ENCODE results near the gene HSPA4.
"Not testable (repeated sequence)": the region's sequence is repeated elsewhere in the genome, so short reads cannot be mapped to it uniquely, and the experiment has no call there.

The HSPA4 gene

DNA sequence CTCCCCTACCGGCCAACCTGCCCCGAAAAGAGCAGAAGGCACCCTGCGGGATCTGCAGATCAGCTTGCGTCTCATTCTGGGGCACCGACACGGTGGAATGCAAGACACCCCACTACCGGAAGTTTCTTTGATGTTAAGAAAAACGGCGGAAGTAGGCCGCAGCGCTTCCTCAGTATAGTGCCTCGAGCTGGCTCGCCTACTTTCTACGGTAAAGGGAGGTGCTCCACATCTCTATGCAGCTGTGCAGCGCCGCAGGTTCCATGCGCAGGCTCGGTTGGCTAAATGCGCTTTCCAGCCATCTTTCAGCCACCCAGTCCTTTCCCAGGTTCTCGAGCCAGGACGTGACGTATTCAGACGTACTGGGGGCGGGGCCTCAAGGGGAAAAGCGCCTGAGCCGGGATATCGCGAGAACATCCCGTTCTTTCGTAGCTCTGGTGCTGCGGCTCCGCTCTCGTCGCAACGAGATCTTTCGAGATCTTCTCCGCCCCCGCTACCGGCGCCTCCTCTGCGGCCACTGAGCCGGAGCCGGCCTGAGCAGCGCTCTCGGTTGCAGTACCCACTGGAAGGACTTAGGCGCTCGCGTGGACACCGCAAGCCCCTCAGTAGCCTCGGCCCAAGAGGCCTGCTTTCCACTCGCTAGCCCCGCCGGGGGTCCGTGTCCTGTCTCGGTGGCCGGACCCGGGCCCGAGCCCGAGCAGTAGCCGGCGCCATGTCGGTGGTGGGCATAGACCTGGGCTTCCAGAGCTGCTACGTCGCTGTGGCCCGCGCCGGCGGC lies at the start of gene HSPA4:
Gene HSPA4 (plus strand): TSS at position 472 of the 775 bp plus-strand sequence. CDS start 238 bp downstream, at position 710.
- no peak for TF ChIP-seq ZFX (IDR thresholded peaks at IDR 0.05; ENCODE audit: borderline replicate concordance)
- TF ChIP-seq, protein P1, sequence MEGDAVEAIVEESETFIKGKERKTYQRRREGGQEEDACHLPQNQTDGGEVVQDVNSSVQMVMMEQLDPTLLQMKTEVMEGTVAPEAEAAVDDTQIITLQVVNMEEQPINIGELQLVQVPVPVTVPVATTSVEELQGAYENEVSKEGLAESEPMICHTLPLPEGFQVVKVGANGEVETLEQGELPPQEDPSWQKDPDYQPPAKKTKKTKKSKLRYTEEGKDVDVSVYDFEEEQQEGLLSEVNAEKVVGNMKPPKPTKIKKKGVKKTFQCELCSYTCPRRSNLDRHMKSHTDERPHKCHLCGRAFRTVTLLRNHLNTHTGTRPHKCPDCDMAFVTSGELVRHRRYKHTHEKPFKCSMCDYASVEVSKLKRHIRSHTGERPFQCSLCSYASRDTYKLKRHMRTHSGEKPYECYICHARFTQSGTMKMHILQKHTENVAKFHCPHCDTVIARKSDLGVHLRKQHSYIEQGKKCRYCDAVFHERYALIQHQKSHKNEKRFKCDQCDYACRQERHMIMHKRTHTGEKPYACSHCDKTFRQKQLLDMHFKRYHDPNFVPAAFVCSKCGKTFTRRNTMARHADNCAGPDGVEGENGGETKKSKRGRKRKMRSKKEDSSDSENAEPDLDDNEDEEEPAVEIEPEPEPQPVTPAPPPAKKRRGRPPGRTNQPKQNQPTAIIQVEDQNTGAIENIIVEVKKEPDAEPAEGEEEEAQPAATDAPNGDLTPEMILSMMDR (IDR thresholded peaks at IDR 0.05): no peak

DNA sequence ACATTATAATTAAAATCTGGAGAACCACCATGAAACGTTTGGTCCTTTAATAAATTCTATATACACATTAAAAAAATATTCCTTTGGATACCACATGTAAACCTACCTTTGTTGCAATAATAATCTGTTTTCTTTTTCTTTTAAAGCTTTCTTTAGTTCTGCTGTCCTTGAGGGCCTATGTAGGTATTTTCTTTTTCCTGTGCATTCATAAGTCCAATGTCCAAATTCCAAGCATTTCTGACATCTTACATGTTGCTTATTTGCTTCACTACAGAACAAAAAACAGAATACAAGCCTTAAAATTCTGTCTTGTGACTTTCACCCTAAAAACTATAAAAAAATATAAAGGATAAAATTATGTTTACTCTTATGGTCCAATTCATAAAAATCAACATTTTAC lies 45.2 kb upstream of the HSPA4 start:
- H3K27ac ChIP-seq: no peak overlapping the region
- TF ChIP-seq ZFX (IDR thresholded peaks at IDR 0.05; ENCODE audit: borderline replicate concordance): no peak
- TF ChIP-seq, protein P1 (IDR thresholded peaks at IDR 0.05): no peak

More for the DNA sequence above, at the start of gene HSPA4:
- H3K27ac ChIP-seq: peak within 1 kb of the TSS; percentile 97

DNA sequence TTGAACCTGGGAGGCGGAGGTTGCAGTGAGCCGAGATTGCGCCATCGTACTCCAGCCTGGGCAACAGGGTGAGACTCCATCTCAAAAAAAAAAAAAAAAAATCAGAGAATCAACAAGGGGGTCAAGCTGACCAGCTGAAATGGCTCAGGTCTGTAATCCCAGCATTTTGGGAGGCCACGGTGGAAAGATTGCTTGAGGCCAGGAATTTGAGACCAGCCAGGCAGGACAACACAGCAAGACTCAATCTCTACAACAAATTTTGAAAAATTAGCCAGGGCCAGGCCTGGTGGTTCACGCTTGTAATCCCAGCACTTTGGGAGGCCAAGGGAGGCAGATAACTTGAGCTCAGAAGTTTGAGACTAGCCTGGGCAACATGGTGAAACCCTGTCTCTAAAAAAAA lies 43.4 kb upstream of the HSPA4 start:
- H3K27ac ChIP-seq: not testable (repeated sequence)

DNA sequence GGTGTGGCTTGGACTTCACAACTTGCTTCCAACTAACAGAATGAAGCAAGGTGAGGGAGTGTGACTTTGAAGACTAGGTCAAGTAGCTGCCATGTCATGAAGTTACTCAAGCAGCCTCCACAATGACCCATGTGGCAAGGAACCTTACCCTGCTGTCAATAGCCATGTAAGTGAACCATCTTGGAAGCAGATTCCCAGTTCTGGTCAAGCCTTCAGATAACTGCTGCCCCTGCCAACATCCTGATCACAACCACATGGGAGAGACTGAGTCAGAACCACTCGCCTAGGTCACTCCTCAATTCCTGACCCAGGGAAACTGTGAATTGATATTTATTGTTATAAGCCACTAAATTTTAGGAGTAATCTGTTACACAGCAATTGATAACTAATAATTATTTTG lies 36.3 kb upstream of the HSPA4 start:
- H3K27ac ChIP-seq: no peak overlapping the region
- TF ChIP-seq, protein P1 (IDR thresholded peaks at IDR 0.05): no peak

DNA sequence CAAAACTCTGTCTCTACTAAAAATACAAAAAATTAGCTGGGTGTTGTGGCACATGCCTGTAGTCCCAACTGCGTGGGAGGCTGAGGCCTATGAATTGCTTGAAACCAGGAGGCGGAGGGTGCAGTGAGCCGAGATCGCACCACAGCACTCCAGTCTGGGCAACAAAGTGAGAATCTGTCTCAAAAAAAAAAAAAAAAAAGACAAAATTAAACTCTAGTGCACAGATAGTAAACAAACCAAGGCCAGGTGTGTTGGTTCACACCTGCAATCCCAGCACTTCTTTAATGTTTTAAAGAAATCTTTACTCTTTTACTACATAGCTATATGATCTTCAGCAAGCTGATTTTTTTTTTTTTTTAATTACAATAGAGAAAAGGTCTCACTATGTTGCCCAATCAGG lies 33.8 kb upstream of the HSPA4 start:
- H3K27ac ChIP-seq: no peak overlapping the region
- TF ChIP-seq ZFX (IDR thresholded peaks at IDR 0.05; ENCODE audit: borderline replicate concordance): no peak
- TF ChIP-seq, protein P1 (IDR thresholded peaks at IDR 0.05): no peak

DNA sequence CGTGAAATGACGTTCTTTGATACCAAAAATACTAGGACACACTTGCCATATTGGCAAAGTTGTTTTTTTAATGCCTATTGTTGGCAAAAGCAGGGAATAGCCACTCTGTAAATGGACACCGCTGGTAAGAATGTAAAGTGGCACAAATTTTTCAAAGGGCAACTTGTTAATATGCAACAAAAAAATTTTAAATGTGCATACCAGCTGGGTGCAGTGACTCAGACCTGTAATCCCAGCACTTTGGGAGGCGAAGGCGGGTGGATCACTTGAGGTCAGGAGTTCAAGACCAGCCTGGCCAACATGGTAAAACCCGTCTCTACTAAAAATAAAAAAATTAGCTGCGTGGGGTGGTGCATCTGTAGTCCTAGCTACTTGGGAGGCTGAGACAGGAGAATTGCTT lies 32.3 kb upstream of the HSPA4 start:
- H3K27ac ChIP-seq: not testable (repeated sequence)

DNA sequence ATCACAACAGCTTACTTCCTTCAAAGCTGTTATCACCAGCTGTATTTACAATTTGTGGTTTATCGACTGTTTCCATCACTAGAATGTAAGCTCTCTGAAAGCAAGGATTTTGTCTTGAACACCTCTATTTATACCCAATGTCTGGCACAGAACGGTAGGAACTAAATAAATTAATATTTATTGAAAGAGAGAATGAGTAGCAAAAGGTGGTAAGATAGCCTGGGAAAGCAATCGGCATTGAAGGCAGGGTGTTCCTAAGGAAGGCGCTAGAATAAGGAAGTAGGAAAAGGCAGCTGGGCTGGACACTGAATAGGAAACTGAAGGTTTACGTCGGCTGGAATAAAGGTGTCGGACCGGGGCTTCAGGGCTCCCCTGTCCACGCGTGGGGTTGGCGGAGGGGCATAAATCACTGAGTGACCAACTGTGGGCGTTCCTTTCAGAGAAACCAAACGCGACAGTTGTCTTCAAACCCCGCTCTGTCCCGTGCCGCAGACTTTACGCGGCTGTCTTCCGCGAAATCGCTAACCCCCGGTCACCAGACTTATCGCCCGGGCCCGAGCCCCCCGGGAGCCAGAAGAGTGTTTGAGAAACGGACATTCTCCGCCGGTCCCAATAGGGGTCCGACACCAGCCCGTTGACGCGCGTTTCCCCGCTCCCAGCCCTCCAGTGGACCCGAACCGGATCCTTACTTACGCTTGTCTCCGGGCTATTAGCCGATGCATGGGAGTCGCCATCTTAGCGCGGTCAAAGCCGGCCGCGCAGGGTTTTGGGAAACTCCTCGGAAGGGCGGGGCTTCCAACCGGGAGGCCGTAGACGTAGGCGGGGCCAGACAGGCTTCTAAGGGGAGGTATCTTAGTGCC lies 25.8 kb upstream of the HSPA4 start, which contains the start of gene ZCCHC10:
Gene ZCCHC10 (minus strand): TSS at position 746 of the 860 bp plus-strand sequence. CDS start 12 bp downstream, at position 734.
- TF ChIP-seq, protein P1 (IDR thresholded peaks at IDR 0.05): no peak
- peak within 1 kb of the TSS; percentile 84 for H3K27ac ChIP-seq

DNA sequence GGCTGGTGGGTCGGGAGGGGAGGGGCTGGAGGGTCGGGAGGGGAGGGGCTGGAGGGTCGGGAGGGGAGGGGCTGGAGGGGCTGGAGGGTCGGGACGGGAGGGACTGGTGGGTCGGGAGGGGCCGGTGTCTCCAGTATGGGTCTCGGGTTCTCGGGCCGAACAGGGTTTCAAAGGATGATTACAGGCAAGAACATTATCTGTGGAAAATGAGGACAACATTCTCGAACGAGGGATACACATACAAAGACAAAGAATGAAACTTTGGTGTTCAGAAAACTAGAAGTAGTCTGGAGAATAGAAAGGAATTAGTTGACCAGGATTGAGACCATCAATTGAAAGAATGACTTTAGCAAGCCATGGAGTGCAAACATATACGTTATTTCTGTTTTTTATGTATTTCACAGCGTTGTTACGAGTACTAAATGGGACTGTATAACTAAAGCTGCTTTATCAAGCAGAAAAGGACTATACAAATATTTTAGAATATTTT lies 25.1 kb upstream of the HSPA4 start:
- TF ChIP-seq ZFX (IDR thresholded peaks at IDR 0.05; ENCODE audit: borderline replicate concordance): no peak
- TF ChIP-seq, protein P1 (IDR thresholded peaks at IDR 0.05): no peak
- peak overlapping the region; percentile 84 for H3K27ac ChIP-seq
